Cardiac septum (tissue), 1 donor: ENCODE data around the gene RHBDF1. TPM values are rescaled to one million over a fixed set of nuclear protein-coding genes. Genes with fewer than 3 reads are reported as not detected.
A peak's percentile ranks its signal among the peaks of the same experiment; 100 is the strongest.

Source experiments
- DNase-seq: peaks from one replicate; pipeline ENCODE4 v3.0.0-alpha.2; 2020; ENCODE audit warnings: low spot score
- intact Hi-C: fragments of 100-400 bp; cut with DNase I; formaldehyde crosslinking; loops from one replicate; pipeline ENCODE4 v1.14.0; 2022
- total RNA-seq: library from RNA; stranded (reverse); fragmentation: NEBNext Ultra II Directional; extraction: Animal tissue kit (Norgen Biotek cat#: 25700); gene quantifications from one replicate; pipeline ENCODE4 v1.2.1, GENCODE V29; 2021
- donor health status: DM: no; HTN: no; CAD: no.

Gene RHBDF1
- total RNA-seq, 1 donor from 2014 or later: 31.4 TPM

GRCh38 chr16:97822-98221, 25.4 kb upstream of the RHBDF1 start:
- intact Hi-C loops: no loop called here
- no peak for DNase-seq

- peak; percentile 93 for DNase-seq
- intact Hi-C loops: loop anchor here (1.0 kb wide), 1 partner anchor 32 kb away; no protein-coding TSS in a partner anchor
Observed at GRCh38 chr16:96935-97381, 24.5 kb upstream of the RHBDF1 start.

GRCh38 chr16:94918-95265, 22.5 kb upstream of the RHBDF1 start:
- no peak for DNase-seq
- intact Hi-C loops: no loop called here

DNA sequence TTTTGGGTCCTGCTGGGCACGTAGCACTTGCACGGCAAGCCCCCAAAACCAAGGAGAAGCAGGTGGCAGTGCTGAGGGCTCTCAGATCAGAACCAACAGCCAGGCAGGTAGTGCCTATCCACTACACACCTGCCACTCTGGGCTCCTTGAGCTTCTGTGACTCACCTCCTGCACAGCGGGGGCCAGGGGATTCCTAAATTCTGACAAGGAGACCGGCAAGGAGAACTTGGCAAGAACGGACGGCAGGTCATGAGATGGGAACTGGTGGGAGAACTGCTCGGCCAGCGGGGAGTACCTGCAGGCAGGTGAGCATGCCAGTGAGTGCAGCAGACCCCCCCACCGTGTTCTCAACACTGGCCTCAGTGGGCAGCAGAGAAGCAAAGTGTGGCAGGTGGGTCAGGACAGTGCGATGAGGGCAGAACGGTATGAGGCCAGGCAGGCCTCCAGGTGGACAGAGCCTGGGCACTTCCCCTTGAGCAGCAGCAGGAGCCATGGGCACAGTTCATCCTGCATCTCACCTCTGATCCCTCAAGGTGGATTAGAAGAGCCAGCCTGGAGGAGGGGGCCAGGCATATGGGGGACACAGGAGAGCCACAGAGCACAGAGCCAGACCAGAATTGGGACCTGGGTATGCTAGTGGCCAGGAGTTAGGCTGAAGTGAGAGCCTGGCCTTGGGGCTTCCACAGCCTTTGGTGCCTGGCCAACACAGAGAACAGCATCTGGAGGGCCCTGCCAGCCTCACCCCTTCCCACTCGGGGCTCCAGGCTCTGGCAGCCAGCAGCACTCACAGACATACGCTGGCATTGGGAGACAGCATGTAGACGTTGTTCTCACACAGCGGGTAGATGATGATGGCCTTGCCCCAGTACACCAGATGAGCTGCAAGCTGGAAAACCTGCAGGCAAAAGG, 20.3 kb upstream of the RHBDF1 start:
- intact Hi-C loops: no loop called here
- DNase-seq: no peak

DNA sequence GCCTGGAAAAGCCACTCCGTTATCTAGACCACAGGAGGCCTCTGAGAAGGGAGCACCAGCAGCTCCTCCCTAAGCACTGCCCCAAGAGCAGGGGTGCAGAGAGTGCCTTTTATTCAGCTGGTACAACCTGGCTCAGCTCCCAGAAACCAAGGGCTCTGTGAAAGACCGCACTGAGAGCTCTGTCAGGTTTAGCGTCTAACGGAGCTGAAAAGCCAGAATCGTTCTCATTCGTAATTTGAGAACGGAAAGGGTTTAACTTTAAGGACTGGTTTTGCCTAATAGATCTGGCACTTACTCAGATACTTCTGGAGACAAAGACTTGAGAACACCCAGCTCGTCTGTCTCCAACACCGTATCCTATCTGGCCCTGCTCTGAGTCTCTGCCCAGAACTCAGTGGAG, 19.1 kb upstream of the RHBDF1 start:
- intact Hi-C loops: no loop called here
- no peak for DNase-seq

DNA sequence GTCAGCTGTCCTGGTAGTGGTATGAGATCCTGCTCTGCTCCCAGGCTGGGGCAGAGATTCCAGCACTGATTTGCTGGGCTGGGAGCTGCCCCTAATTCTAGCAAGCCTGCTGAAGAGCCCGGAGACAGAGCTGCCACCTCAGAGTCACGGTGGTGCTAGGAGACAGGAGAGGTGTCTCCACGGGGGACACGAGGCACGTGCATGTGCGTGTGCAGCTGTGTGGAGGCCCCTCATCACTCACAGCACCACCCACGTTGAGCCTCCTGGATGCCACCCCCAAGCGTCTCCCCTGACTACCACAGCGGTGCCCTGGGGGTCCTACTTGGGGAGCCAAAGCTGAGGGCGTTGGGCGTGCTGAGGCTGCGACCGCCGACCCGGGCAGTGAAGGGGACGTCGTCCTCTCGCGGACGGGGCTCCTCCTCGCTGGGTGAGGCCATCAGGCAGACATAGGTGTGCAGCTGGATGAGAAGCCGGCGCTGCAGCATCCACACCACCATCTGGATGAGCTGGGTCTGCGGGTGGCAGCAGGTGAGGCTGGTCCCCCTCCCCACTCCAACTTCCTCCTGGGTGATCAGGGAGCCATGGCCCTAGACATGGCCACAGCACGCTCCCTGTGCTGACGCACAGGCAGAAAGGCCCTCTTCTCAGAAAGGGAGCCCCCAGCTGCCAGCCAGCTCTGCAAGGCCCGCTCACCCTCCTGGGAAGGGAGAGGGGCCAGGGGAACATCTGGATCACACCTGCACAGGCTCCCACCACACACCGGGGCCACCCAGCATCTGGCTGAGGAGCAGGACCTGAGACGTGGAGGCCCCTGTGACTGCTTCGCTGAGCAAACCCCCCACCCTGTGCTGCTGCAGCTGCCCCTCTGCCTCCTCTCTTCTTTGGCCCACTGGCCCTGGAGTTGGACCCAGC, 17.2 kb upstream of the RHBDF1 start:
- DNase-seq: no peak
- intact Hi-C loops: no loop called here

DNA sequence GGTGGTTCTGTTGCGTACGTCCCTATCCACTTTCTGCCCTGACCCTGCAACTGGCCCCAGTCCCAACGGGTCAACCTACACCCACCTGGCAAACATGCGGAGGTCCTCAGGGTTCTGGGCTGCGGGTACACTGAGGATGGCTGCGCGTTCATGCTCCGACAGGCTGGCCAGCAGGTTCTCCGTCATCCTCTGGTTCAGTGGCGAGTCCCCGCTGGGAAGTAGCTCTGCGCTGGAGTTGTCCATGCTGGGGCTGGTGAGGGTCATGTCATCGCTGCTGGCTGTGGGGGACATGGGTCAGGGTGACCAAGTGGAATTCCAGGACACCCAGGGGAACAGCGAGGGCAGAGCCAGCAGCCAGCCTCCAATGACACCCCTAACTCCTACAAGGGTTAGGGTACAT, 16.2 kb upstream of the RHBDF1 start:
- intact Hi-C loops: no loop called here
- no peak for DNase-seq

DNA sequence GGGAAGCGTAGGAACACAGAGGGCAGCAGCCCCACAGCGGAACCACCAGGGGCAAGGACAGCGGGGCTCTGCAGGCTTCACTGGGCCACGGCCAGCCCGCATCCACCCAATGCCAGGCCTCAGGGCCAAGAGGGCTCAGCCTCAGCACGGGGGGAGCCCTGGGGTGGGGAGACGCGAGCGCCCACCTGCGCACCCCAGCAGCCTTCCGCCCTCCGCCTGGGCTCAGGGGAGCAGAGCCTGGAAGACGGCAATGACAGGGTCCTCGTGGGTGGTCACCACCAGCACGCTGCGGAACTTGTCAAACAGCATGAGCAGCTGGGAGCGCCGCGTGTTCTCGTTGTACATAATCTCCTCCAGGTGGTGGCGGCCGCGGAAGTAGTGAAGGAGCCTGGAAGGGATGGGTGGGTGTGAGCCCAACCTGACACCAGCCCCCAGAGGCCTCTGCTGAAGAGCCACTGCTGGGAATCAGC, 14.1 kb upstream of the RHBDF1 start:
- intact Hi-C loops: no loop called here
- no peak for DNase-seq

GRCh38 chr16:85865-86264, 13.4 kb upstream of the RHBDF1 start:
- no peak for DNase-seq
- intact Hi-C loops: no loop called here

GRCh38 chr16:85407-85782, 13.0 kb upstream of the RHBDF1 start:
- no peak for DNase-seq

DNA sequence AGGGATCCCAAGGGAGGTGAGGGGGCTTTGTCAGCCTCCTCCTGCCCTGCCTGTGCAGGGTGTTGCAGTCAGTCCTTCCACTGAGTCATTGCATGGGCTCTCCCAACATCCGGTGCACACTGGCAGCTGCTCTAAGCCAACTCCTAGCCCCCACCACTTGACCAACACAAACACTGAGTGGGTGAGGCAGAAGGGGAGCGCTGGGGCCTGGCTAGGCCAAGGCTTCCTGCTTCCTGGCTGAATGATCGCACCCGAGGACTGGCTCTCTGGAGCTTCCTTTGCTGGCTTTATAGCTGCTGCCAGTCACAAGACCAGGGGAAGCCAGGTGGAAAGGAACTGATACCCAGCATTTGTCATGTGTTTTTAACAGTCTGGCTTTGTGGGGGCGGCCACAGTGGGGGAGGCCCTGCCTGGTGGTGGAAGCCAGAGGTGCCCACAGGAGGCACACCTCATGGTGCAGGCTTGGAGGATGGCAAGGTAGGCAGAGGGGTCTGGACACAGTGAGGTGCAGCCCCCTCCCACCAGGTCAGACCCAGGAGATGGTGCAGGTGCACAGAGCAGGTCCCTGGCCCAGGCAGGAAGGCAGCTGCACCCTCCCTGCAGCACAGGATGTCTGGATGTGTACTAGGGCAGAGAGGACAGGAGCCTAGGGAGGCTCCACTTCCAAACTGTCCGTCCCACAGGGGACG, 12.4 kb upstream of the RHBDF1 start:
- DNase-seq: peak; percentile 86
- intact Hi-C loops: no loop called here

More at GRCh38 chr16:85407-85782, 13.0 kb upstream of the RHBDF1 start:
- intact Hi-C loops: no loop called here

DNA sequence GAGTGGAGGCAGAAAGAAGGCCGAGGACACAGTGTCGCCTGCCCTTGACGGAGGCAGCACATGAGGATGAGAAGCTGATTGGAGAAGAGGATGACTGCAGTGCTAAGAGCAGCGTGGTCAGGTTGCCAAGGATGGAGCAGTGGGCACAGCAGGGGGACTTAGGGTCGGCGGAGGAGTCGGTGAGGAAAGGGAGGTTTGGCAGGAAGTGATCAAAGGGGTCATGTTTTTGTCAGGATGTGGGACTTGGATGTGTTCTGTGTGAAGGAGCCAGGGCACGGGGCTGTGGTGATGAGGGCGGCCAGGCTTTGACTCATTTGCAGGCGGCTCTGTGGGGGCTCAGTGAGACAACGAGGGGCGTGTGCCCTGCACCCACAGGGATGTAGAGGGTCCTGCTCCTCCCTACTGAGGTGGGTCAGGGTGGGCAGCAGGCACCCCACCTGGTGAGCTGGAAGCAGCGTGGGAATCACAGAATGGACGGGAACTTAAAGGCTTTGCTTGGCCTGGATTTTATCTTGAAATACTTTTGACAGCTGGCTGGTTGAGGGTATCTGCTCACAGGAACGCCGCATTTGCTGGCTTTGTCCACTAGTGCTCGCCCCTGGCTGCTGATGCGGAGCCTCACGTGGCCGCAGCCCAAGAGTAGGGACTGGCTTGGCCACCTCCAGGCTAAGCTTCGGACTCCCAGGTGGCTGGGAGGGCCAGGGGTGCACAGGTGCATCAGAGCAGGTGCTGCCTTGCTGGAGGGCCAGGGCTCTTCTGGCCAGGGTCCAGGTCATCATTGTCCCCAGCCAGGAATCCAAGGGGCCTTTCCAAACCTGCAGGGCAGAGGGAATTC, 11.6 kb upstream of the RHBDF1 start:
- no peak for DNase-seq
- intact Hi-C loops: no loop called here

- intact Hi-C loops: no loop called here
- no peak for DNase-seq
Observed at GRCh38 chr16:83060-83603, 10.7 kb upstream of the RHBDF1 start.

GRCh38 chr16:79151-80054, 7.0 kb upstream of the RHBDF1 start:
- intact Hi-C loops: no loop called here
- no peak for DNase-seq

GRCh38 chr16:78444-79150, 6.2 kb upstream of the RHBDF1 start:
- DNase-seq: no peak
- intact Hi-C loops: no loop called here

DNA sequence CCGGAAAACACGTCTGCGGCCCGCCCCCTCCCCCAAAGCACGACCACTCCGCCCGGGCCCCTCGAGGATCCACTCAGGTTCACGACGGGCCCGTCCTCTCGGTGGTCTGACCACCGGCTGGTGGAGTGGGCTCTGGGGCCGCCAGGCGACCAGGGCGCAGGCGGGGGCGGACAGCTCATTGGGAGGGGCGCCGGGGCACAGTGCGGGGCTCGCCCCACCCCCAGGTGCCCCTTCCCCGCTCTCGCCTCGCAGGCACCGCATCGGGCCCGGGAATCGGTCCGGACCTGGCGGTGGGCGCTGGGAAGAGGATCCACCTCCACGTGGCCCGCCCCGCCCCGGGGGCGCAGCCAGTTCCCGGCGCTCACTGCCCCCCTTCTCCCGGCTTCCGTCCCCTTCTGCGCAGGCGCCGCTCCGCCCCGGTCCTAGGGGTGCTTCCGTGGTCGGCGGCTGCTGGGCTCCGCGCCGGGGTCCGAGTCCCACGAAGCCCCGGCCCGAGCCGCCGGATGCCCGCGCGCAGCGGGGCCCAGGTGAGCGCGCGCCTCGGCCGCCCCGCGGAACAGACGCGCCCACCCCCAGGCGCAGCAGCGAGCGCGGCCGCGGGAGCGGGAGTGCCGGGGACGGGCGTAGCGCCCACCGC, 5.5 kb upstream of the RHBDF1 start, which contains the start of gene MPG:
TSS of gene MPG (plus strand) at position 419 of the 637 bp plus-strand sequence. CDS start at position 504, 85 bp downstream.
- intact Hi-C loops: no loop called here
- DNase-seq: peak; percentile 95
